ENCODE results near the gene UBE2M. TPM values are rescaled to one million over a fixed set of nuclear protein-coding genes. Genes with fewer than 3 reads are reported as not detected.

Gene UBE2M
- total RNA-seq, 2 donors from 2014 or later: 27.7 to 44.2 TPM

- Histone ChIP-seq H3K27ac (peak overlapping the region; percentile 100), H3K27me3 (replicated peaks; ENCODE audit: insufficient read depth) (no peaks in the 10 kb centered on the region), H3K36me3 (no peaks in the 10 kb centered on the region), H3K4me3 (peak overlapping the region; percentile 76 to 81), H3K4me1 (replicated peaks) (peaks cover 20% of the 10 kb centered on the region), H3K9me3 (no peaks in the 10 kb centered on the region)
- intact Hi-C loops (cut with DNase I): loop anchor here (2.0 kb wide), 1 partner anchor 15 kb away; the partner anchor contains the start of gene MZF1
- WGBS: 30% methylated on average over 12 of the region's 12 CpGs
- DNase-seq (ENCODE audit: low spot score): no peak
- TF ChIP-seq CTCF (IDR thresholded peaks at IDR 0.05): no peak
Measured at GRCh38 chr19:58557221-58558065, 968 bp downstream of the UBE2M start.

GRCh38 chr19:58556622-58557220 is 1.7 kb downstream of the UBE2M start:
- DNase-seq (ENCODE audit: low spot score): no peak

GRCh38 chr19:58555920-58556621 is 2.3 kb downstream of the UBE2M start:
- intact Hi-C loops (cut with DNase I): no loop called here
- peaks cover 13% of the 10 kb centered on the region for H3K4me1 ChIP-seq (replicated peaks)
- peak overlapping the region; percentile 90 to 100 for H3K27ac ChIP-seq
- H3K27me3 ChIP-seq (replicated peaks; ENCODE audit: insufficient read depth): no peaks in the 10 kb centered on the region
- no peaks in the 10 kb centered on the region for H3K9me3 ChIP-seq
- TF ChIP-seq POLR2AphosphoS5 (IDR thresholded peaks at IDR 0.05): no peak
- no peak for TF ChIP-seq CTCF (IDR thresholded peaks at IDR 0.05)
- TF ChIP-seq POLR2A (IDR thresholded peaks at IDR 0.05): no peak
- DNase-seq (ENCODE audit: low spot score): no peak
- peaks cover 0 to 13% of the 10 kb centered on the region in 2 donors for H3K36me3 ChIP-seq
- WGBS: 67% methylated on average over 16 of the region's 16 CpGs
- H3K4me3 ChIP-seq: no peak overlapping the region

More at GRCh38 chr19:58556622-58557220, 1.7 kb downstream of the UBE2M start:
- peak overlapping the region; percentile 100 for H3K27ac ChIP-seq
- no peak for TF ChIP-seq CTCF (IDR thresholded peaks at IDR 0.05)
- TF ChIP-seq POLR2A (IDR thresholded peaks at IDR 0.05): no peak
- H3K36me3 ChIP-seq: peaks cover 0 to 7% of the 10 kb centered on the region in 2 donors
- H3K9me3 ChIP-seq: no peaks in the 10 kb centered on the region
- no peaks in the 10 kb centered on the region for H3K27me3 ChIP-seq (replicated peaks; ENCODE audit: insufficient read depth)
- WGBS: 54% methylated on average over 10 of the region's 10 CpGs
- intact Hi-C loops (cut with DNase I): no loop called here
- H3K4me1 ChIP-seq (replicated peaks): peaks cover 16% of the 10 kb centered on the region
- peak overlapping the region in 1 of 2 donors; percentile 81 for H3K4me3 ChIP-seq

- no peak for DNase-seq (ENCODE audit: low spot score)
- no peaks in the 10 kb centered on the region for H3K9me3 ChIP-seq
- H3K4me3 ChIP-seq: peak overlapping the region; percentile 57 to 58
- no peaks in the 10 kb centered on the region for H3K27me3 ChIP-seq (replicated peaks; ENCODE audit: insufficient read depth)
- H3K36me3 ChIP-seq: peaks cover 2 to 20% of the 10 kb centered on the region in 2 donors
- intact Hi-C loops (cut with DNase I): no loop called here
- WGBS: 56% methylated on average over 4 of the region's 4 CpGs
- peaks cover 13% of the 10 kb centered on the region for H3K4me1 ChIP-seq (replicated peaks)
- TF ChIP-seq CTCF (IDR thresholded peaks at IDR 0.05) (no peak), POLR2A (IDR thresholded peaks at IDR 0.05) (no peak), POLR2AphosphoS5 (IDR thresholded peaks at IDR 0.05) (no peak)
- peak overlapping the region; percentile 90 for H3K27ac ChIP-seq
Measured at GRCh38 chr19:58555369-58555885, 3.0 kb downstream of the UBE2M start.
